Forelimb muscle (tissue), 1 donor: ENCODE data around the gene LIME1. TPM values are rescaled to one million over a fixed set of nuclear protein-coding genes. Genes with fewer than 3 reads are reported as not detected.
A peak's percentile ranks its signal among the peaks of the same experiment; 100 is the strongest.

ENCODE experiments used
- DNase-seq: peaks from one replicate; pipeline ENCODE4 v3.0.0-alpha.2; 2013; ENCODE audit warnings: low read depth
- polyA plus RNA-seq: library from polyadenylated mRNA; unstranded; fragments of 120-200 nt; gene quantifications from one replicate; pipeline ENCODE4 v1.2.1, GENCODE V29; 2013; ENCODE audit not compliant: insufficient read length

The LIME1 gene
- polyA plus RNA-seq, 1 donor = 4.6 TPM

- DNase-seq = peak; percentile 82
These were observed 2.9 kb downstream of the LIME1 start, which contains the start of gene SLC2A4RG for GRCh38 chr20:63739130-63740069. Gene SLC2A4RG, plus strand, starts transcription at chr20:63739776. Its CDS starts 137 bp downstream, at chr20:63739913.

- DNase-seq = no peak
These were observed 3.7 kb downstream of the LIME1 start for GRCh38 chr20:63740070-63740626.

- peak; percentile 67 for DNase-seq
These were observed 4.3 kb downstream of the LIME1 start for GRCh38 chr20:63740627-63741353.

GRCh38 chr20:63741354-63741675 is 4.9 kb downstream of the LIME1 start:
- no peak for DNase-seq

- DNase-seq = no peak
These were observed 5.4 kb downstream of the LIME1 start for GRCh38 chr20:63741676-63742380.

GRCh38 chr20:63742381-63743024 is 6.0 kb downstream of the LIME1 start:
- DNase-seq = no peak

- no peak for DNase-seq
These were observed 6.9 kb downstream of the LIME1 start for GRCh38 chr20:63743210-63743970.

- no peak for DNase-seq
These were observed 7.7 kb downstream of the LIME1 start for GRCh38 chr20:63744158-63744557.

GRCh38 chr20:63744574-63745423 is 8.3 kb downstream of the LIME1 start:
- DNase-seq = no peak

GRCh38 chr20:63745424-63745805 is 9.0 kb downstream of the LIME1 start:
- no peak for DNase-seq

GRCh38 chr20:63745961-63746731 is 9.7 kb downstream of the LIME1 start:
- no peak for DNase-seq

- no peak for DNase-seq
These were observed 10.4 kb downstream of the LIME1 start for GRCh38 chr20:63746751-63747315.

- DNase-seq = no peak
These were observed 11.2 kb downstream of the LIME1 start for GRCh38 chr20:63747622-63748069.

- DNase-seq = no peak
These were observed 11.8 kb downstream of the LIME1 start for GRCh38 chr20:63748070-63748933.

- no peak for DNase-seq
These were observed 12.4 kb downstream of the LIME1 start for GRCh38 chr20:63748934-63749270.

GRCh38 chr20:63749597-63750508 is 13.4 kb downstream of the LIME1 start:
- DNase-seq = no peak
